Spleen (tissue), 11 donors: ENCODE measurements around the gene VAV2. TPM values are rescaled to one million over a fixed set of nuclear protein-coding genes. Genes with fewer than 3 reads are reported as not detected.
A peak's percentile ranks its signal among the peaks of the same experiment; 100 is the strongest.
"Not testable (repeated sequence)": the region's sequence is repeated elsewhere in the genome, so short reads cannot be mapped to it uniquely, and the experiment has no call there.

Source experiments
- DNase-seq: peaks from one replicate; pipeline ENCODE4 v3.0.0-alpha.2; 2020
- H3K27ac ChIP-seq, 8 donors: fragments of 200-600 bp; sonication (generic) in 7 of 8; 1 replicate in 4 of 8; 2 replicates in 4 of 8; pipeline versions ENCODE4 v1.5.0 to v1.8.0; 2016 to 2021; ENCODE audit warnings: inconsistent platforms in 4 of 8, mild to moderate bottlenecking in 4 of 8, moderate library complexity in 1 of 8
- H3K27me3 ChIP-seq, 7 donors: fragments of 200-600 bp; sonication (generic) in 6 of 7; replicated peaks in 1 of 7; 1 replicate in 4 of 7; 2 replicates in 3 of 7; pipeline versions ENCODE4 v1.5.0 to v1.8.0; 2016 to 2021; ENCODE audit warnings: inconsistent platforms in 3 of 7, mild to moderate bottlenecking in 1 of 7
- H3K36me3 ChIP-seq, 6 donors: fragments of 200-600 bp; sonication (generic) in 5 of 6; 1 replicate in 4 of 6; 2 replicates in 2 of 6; pipeline versions ENCODE4 v1.5.0 to v1.8.0; 2016 to 2021; ENCODE audit warnings: inconsistent platforms in 2 of 6
- H3K4me1 ChIP-seq, 6 donors: fragments of 200-600 bp; sonication (generic) in 5 of 6; 1 replicate in 3 of 6; 2 replicates in 3 of 6; pipeline versions ENCODE4 v1.5.0 to v1.8.0; 2016 to 2021; ENCODE audit warnings: inconsistent platforms in 3 of 6
- H3K4me3 ChIP-seq, 8 donors: fragments of 200-600 bp; sonication (generic) in 7 of 8; 1 replicate in 4 of 8; 2 replicates in 4 of 8; pipeline versions ENCODE4 v1.5.0 to v1.8.0; 2016 to 2021; ENCODE audit warnings: inconsistent platforms in 4 of 8, mild to moderate bottlenecking in 4 of 8, moderate library complexity in 2 of 8
- H3K9me3 ChIP-seq, 8 donors: fragments of 200-600 bp; sonication (generic) in 7 of 8; 1 replicate in 4 of 8; 2 replicates in 4 of 8; pipeline versions ENCODE4 v1.5.0 to v1.8.0; 2016 to 2021; ENCODE audit warnings: inconsistent platforms in 4 of 8
- POLR2A ChIP-seq, 3 donors: fragments of 450-650 bp; IDR thresholded peaks; one replicate each; pipeline ENCODE4 v1.5.1; 2017; ENCODE audit warnings: antibody characterized with exemption in 3 of 3, mild to moderate bottlenecking in 1 of 3
- POLR2AphosphoS5 ChIP-seq, 3 donors: sonication (generic); formaldehyde crosslinking; IDR thresholded peaks; one replicate each; pipeline ENCODE4 v1.5.1; 2017; ENCODE audit warnings: antibody characterized with exemption in 3 of 3
- WGBS, 5 donors: extraction: QIAGEN DNeasy Blood & Tissue Kit in 3 of 5; methylation state at CpG; one replicate each; pipeline versions ENCODE4 v1.1.5 to v1.1.7; 2013 to 2018; 5-methylcytosine and 5-hydroxymethylcytosine counted together
- intact Hi-C: fragments of 100-400 bp; cut with DNase I; formaldehyde crosslinking; loops from one replicate; pipeline ENCODE4 v1.15.0; 2023; ENCODE audit warnings: low total_unique reads
- polyA plus RNA-seq, 3 donors: library from polyadenylated mRNA; stranded (reverse); fragments of 200-250 nt; gene quantifications; one replicate each; pipeline ENCODE4 v1.2.1, GENCODE V29; 2013
- total RNA-seq, 7 donors: library from RNA; depleted of rRNA in 3 of 7; stranded (reverse); fragments of >200 nt in 3 of 7; fragmentation: NEBNext Ultra II Directional in 4 of 7; extraction: Animal tissue kit (Norgen Biotek cat#: 25700) in 4 of 7; gene quantifications; one replicate each; pipeline versions ENCODE4 v1.1.0 to v1.2.1, GENCODE V29; 2016 to 2021
- TF ChIP-seq, protein P1 (sequence below), 11 experiments: fragments of 200-600 bp in 7 of 11; fragments of 450-650 bp in 4 of 11; sonication (generic) in 4 of 11; IDR thresholded peaks in 8 of 11; conservative IDR thresholded peaks in 3 of 11; 1 replicate in 7 of 11; 2 replicates in 4 of 11; pipeline versions ENCODE4 v1.4.0 to v1.8.0; 2016 to 2021; ENCODE audit warnings: antibody characterized with exemption in 11 of 11, inconsistent platforms in 4 of 11, mild to moderate bottlenecking in 1 of 11
- donor health status: healthy with polysubstance abuse.
- donor health status: DM: no; HTN: no; CAD: no; lungs with moderate emphysema.
- donor health status: DM: no; HTN: no; CAD: no.
- donor health status: Bipolar disorder and iron deficiency.
- donor health status: healthy.
- donor health status: DM: no; HTN: no; CAD: no.
- donor health status: DM: yes; HTN: yes; CAD: no.

VAV2 gene
- total and polyA plus RNA-seq, 10 donors = 14.2 to 39.2 (median 23.3) TPM

- peak overlapping the region in 2 of 8 donors; percentile 92 to 94 for H3K27ac ChIP-seq
- TF ChIP-seq POLR2A (IDR thresholded peaks at IDR 0.05) (no peak), POLR2AphosphoS5 (IDR thresholded peaks at IDR 0.05) (no peak)
- TF ChIP-seq, protein P1, sequence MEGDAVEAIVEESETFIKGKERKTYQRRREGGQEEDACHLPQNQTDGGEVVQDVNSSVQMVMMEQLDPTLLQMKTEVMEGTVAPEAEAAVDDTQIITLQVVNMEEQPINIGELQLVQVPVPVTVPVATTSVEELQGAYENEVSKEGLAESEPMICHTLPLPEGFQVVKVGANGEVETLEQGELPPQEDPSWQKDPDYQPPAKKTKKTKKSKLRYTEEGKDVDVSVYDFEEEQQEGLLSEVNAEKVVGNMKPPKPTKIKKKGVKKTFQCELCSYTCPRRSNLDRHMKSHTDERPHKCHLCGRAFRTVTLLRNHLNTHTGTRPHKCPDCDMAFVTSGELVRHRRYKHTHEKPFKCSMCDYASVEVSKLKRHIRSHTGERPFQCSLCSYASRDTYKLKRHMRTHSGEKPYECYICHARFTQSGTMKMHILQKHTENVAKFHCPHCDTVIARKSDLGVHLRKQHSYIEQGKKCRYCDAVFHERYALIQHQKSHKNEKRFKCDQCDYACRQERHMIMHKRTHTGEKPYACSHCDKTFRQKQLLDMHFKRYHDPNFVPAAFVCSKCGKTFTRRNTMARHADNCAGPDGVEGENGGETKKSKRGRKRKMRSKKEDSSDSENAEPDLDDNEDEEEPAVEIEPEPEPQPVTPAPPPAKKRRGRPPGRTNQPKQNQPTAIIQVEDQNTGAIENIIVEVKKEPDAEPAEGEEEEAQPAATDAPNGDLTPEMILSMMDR (IDR thresholded peaks at IDR 0.05 in 8 of 11, conservative IDR thresholded peaks at IDR 0.05 in 3 of 11) = no peak
- H3K27me3 ChIP-seq = peaks cover 0 to 56% (median 17%) of the 10 kb centered on the region in 7 donors
- no peaks in the 10 kb centered on the region for H3K9me3 ChIP-seq
- peak overlapping the region in 7 of 8 donors; percentile 65 to 93 (median 73) for H3K4me3 ChIP-seq
- peak; percentile 73 for DNase-seq
- H3K36me3 ChIP-seq = no peaks in the 10 kb centered on the region
- 78 to 87% (median 83%) methylated on average over 13 to 24 of the region's 24 CpGs for WGBS, 5 donors
- peaks cover 27 to 75% (median 43%) of the 10 kb centered on the region in 6 donors for H3K4me1 ChIP-seq
- intact Hi-C loops = loop anchor here (5.0 kb wide), 1 partner anchor 197 kb away; no protein-coding TSS in a partner anchor
Measured at GRCh38 chr9:133989625-133990365, 2.3 kb downstream of the VAV2 start.

DNA sequence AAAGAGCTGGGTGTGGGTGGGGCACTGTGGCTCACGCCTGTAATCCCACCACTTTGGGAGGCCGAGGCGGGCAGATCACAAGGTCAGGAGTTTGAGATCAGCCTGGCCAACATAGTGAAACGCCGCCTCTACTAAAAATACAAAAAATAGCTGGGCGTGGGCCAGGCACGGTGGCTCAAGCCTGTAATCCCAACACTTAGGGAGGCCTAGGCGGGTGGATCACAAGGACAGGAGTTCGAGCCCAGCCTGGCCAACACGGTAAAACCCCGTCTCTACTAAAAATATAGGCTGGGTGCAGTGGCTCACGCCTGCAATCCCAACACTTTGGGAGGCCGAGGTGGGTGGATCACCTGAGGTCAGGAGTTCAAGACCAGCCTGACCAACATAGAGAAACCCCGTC is 3.4 kb downstream of the VAV2 start:
- H3K27ac ChIP-seq, intact Hi-C loops, H3K9me3 ChIP-seq, H3K4me3 ChIP-seq, H3K36me3 ChIP-seq: not testable (repeated sequence)
- DNase-seq = peak; percentile 31
- 83 to 91% (median 90%) methylated on average over 14 of the region's 14 CpGs for WGBS, 5 donors
- peaks cover 0 to 45% (median 17%) of the 10 kb centered on the region in 7 donors for H3K27me3 ChIP-seq
- H3K4me1 ChIP-seq = peaks cover 22 to 69% (median 34%) of the 10 kb centered on the region in 6 donors

- H3K9me3 ChIP-seq = no peaks in the 10 kb centered on the region
- peak; percentile 36 for DNase-seq
- H3K27me3 ChIP-seq = peaks cover 0 to 42% (median 17%) of the 10 kb centered on the region in 7 donors
- intact Hi-C loops = no loop called here
- no peaks in the 10 kb centered on the region for H3K36me3 ChIP-seq
- H3K4me3 ChIP-seq = no peak overlapping the region
- H3K27ac ChIP-seq = no peak overlapping the region
- peaks cover 15 to 69% (median 27%) of the 10 kb centered on the region in 6 donors for H3K4me1 ChIP-seq
- TF ChIP-seq POLR2AphosphoS5 (IDR thresholded peaks at IDR 0.05) (no peak), POLR2A (IDR thresholded peaks at IDR 0.05) (no peak)
- TF ChIP-seq, protein P1 (IDR thresholded peaks at IDR 0.05 in 8 of 11, conservative IDR thresholded peaks at IDR 0.05 in 3 of 11) = no peak
- WGBS, 5 donors = 83 to 93% (median 86%) methylated on average over 14 to 16 of the region's 16 CpGs
Measured at GRCh38 chr9:133987946-133988665, 4.0 kb downstream of the VAV2 start.

DNA sequence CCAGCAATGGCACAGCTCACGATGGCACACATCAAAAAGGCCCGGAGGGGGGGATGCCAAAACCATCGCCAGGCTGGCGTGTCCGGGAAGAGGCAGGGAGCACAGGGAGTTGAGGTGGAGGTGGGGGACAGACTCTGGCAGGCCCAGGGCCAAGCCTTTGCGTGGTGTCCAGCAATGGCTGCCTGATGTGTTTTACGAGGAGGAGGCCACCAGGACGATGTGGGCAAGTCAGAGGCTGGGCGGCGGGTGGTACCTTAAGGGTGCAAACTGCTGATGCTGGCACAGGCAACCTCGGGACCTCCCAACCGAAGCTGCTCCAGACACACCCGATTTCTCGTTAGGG is 4.7 kb downstream of the VAV2 start:
- TF ChIP-seq POLR2A (IDR thresholded peaks at IDR 0.05) (no peak), POLR2AphosphoS5 (IDR thresholded peaks at IDR 0.05) (no peak)
- TF ChIP-seq, protein P1 (IDR thresholded peaks at IDR 0.05 in 8 of 11, conservative IDR thresholded peaks at IDR 0.05 in 3 of 11) = no peak
- H3K4me3 ChIP-seq = no peak overlapping the region
- no peaks in the 10 kb centered on the region for H3K36me3 ChIP-seq
- intact Hi-C loops = no loop called here
- peaks cover 0 to 38% (median 17%) of the 10 kb centered on the region in 7 donors for H3K27me3 ChIP-seq
- H3K27ac ChIP-seq = no peak overlapping the region
- no peaks in the 10 kb centered on the region for H3K9me3 ChIP-seq
- WGBS, 5 donors = 90 to 96% (median 91%) methylated on average over 14 of the region's 14 CpGs
- H3K4me1 ChIP-seq = peaks cover 14 to 73% (median 25%) of the 10 kb centered on the region in 6 donors
- peak; percentile 54 for DNase-seq
